H9 (cell line): ENCODE data around the gene CCNJL. TPM values are rescaled to one million over a fixed set of nuclear protein-coding genes. Genes with fewer than 3 reads are reported as not detected.

ENCODE experiments used
- DNase-seq: peaks from one replicate; pipeline ENCODE4 v3.0.0-alpha.2; 2017
- H2AFZ ChIP-seq: one replicate; pipeline ENCODE4 v1.6.1; 2013; ENCODE audit warnings: mild to moderate bottlenecking, low read length, control low read depth, moderate library complexity
- H2AK5ac ChIP-seq: 2 replicates; pipeline ENCODE4 v1.6.1; 2013; ENCODE audit warnings: low read length, control low read depth, mixed read lengths; ENCODE audit not compliant: insufficient read length
- H2BK120ac ChIP-seq: one replicate; pipeline ENCODE4 v1.6.1; 2013; ENCODE audit warnings: low read depth, mild to moderate bottlenecking, low read length, control low read depth, inconsistent platforms; ENCODE audit not compliant: poor library complexity, severe bottlenecking
- H2BK12ac ChIP-seq: 2 replicates; pipeline ENCODE4 v1.6.1; 2013; ENCODE audit warnings: low read length, control low read depth, mixed read lengths, low read depth; ENCODE audit not compliant: insufficient read length
- H2BK15ac ChIP-seq: 2 replicates; pipeline ENCODE4 v1.6.1; 2013; ENCODE audit warnings: low read depth, low read length, control low read depth
- H2BK20ac ChIP-seq: one replicate; pipeline ENCODE4 v1.6.1; 2013; ENCODE audit warnings: low read depth, mild to moderate bottlenecking, low read length, control low read depth, inconsistent platforms; ENCODE audit not compliant: poor library complexity, severe bottlenecking
- H2BK5ac ChIP-seq: 2 replicates; pipeline ENCODE4 v1.6.1; 2013; ENCODE audit warnings: low read length, control low read depth, mixed read lengths; ENCODE audit not compliant: insufficient read length
- H3K14ac ChIP-seq: 2 replicates; pipeline ENCODE4 v1.6.1; 2013; ENCODE audit warnings: low read length, control low read depth; ENCODE audit not compliant: insufficient read depth
- H3K18ac ChIP-seq: 2 replicates; pipeline ENCODE4 v1.6.1; 2013; ENCODE audit warnings: low read depth, mild to moderate bottlenecking, mixed read lengths, low read length, control low read depth; ENCODE audit not compliant: insufficient read length
- H3K23ac ChIP-seq: 2 replicates; pipeline ENCODE4 v1.6.1; 2013; ENCODE audit warnings: low read length, control low read depth, mixed read lengths, low read depth; ENCODE audit not compliant: insufficient read length
- H3K23me2 ChIP-seq: 2 replicates; pipeline ENCODE4 v1.6.1; 2013; ENCODE audit warnings: low read depth, mild to moderate bottlenecking, mixed read lengths, low read length, control low read depth; ENCODE audit not compliant: insufficient read length, poor library complexity, severe bottlenecking
- H3K27ac ChIP-seq: 2 replicates; pipeline ENCODE4 v1.5.1; 2013; ENCODE audit warnings: low read length, control low read depth, mixed read lengths, low read depth; ENCODE audit not compliant: insufficient read length
- H3K27me3 ChIP-seq: 2 replicates; pipeline ENCODE4 v1.6.1; 2013; ENCODE audit warnings: low read length, control low read depth, inconsistent platforms; ENCODE audit not compliant: insufficient read depth
- H3K4ac ChIP-seq: 2 replicates; pipeline ENCODE4 v1.6.1; 2013; ENCODE audit warnings: low read depth, mild to moderate bottlenecking, control low read depth, inconsistent platforms, low read length, moderate library complexity
- H3K4me1 ChIP-seq: 2 replicates; pipeline ENCODE4 v1.6.1; 2013; ENCODE audit warnings: low read length, control low read depth, inconsistent platforms; ENCODE audit not compliant: insufficient read depth
- H3K4me2 ChIP-seq: 2 replicates; pipeline ENCODE4 v1.6.1; 2013; ENCODE audit warnings: low read length, control low read depth, mixed read lengths; ENCODE audit not compliant: insufficient read length, insufficient read depth
- H3K56ac ChIP-seq: 2 replicates; pipeline ENCODE4 v1.6.1; 2013; ENCODE audit warnings: low read depth, mild to moderate bottlenecking, mixed read lengths, low read length, control low read depth; ENCODE audit not compliant: insufficient read length
- H3K79me1 ChIP-seq: 2 replicates; pipeline ENCODE4 v1.6.1; 2013; ENCODE audit warnings: low read depth, mild to moderate bottlenecking, moderate library complexity, low read length, control low read depth, inconsistent platforms; ENCODE audit not compliant: insufficient read depth, poor library complexity, severe bottlenecking
- H3K79me2 ChIP-seq: 2 replicates; pipeline ENCODE4 v1.6.1; 2013; ENCODE audit warnings: low read length, control low read depth, inconsistent platforms; ENCODE audit not compliant: insufficient read depth
- H3K9ac ChIP-seq: 2 replicates; pipeline ENCODE4 v1.6.1; 2013; ENCODE audit warnings: low read length, control low read depth, mixed read lengths; ENCODE audit not compliant: insufficient read length; ENCODE audit errors: extremely low read depth
- H3K9me3 ChIP-seq: one replicate; pipeline ENCODE4 v1.6.1; 2013; ENCODE audit warnings: low read depth, low read length, inconsistent platforms; ENCODE audit not compliant: control insufficient read depth
- H3T11ph ChIP-seq: one replicate; pipeline ENCODE4 v1.6.1; 2013; ENCODE audit warnings: mild to moderate bottlenecking, low read length, control low read depth, inconsistent platforms
- H4K20me1 ChIP-seq: one replicate; pipeline ENCODE4 v1.6.1; 2013; ENCODE audit not compliant: control insufficient read depth, insufficient read length, insufficient read depth
- H4K5ac ChIP-seq: 2 replicates; pipeline ENCODE4 v1.6.1; 2013; ENCODE audit warnings: low read depth, mild to moderate bottlenecking, mixed read lengths, low read length, control low read depth; ENCODE audit not compliant: insufficient read length
- H4K8ac ChIP-seq: replicated peaks from 2 replicates; pipeline ENCODE4 v1.6.1; 2013; ENCODE audit warnings: low read length, control low read depth, mixed read lengths, low read depth; ENCODE audit not compliant: insufficient read length
- H4K91ac ChIP-seq: 2 replicates; pipeline ENCODE4 v1.6.1; 2013; ENCODE audit warnings: low read depth, mild to moderate bottlenecking, moderate library complexity, mixed read lengths, low read length, control low read depth; ENCODE audit not compliant: insufficient read length
- H3K27ac Mint-ChIP-seq, 3 experiments: 2 replicates in 2 of 3; 3 replicates in 1 of 3; pipeline ENCODE4 v1.8.0; 2020 to 2021; ENCODE audit warnings: mixed read lengths in 3 of 3, mild to moderate bottlenecking in 1 of 3, moderate library complexity in 1 of 3
- H3K27me3 Mint-ChIP-seq: 2 replicates; pipeline ENCODE4 v1.8.0; 2021; ENCODE audit warnings: low read depth, mild to moderate bottlenecking, moderate library complexity, mixed read lengths
- H3K36me3 Mint-ChIP-seq, 3 experiments: 2 replicates in 2 of 3; 3 replicates in 1 of 3; pipeline ENCODE4 v1.8.0; 2020 to 2021; ENCODE audit warnings: low read depth in 3 of 3, mixed read lengths in 3 of 3; ENCODE audit not compliant: insufficient read depth in 1 of 3
- H3K4me1 Mint-ChIP-seq, 2 experiments: 2 replicates each; pipeline ENCODE4 v1.8.0; 2020; ENCODE audit warnings: mixed read lengths in 2 of 2
- H3K4me3 Mint-ChIP-seq, 2 experiments: 2 replicates in 1 of 2; 3 replicates in 1 of 2; pipeline ENCODE4 v1.8.0; 2020 to 2021; ENCODE audit warnings: mild to moderate bottlenecking in 2 of 2, mixed read lengths in 2 of 2, moderate library complexity in 1 of 2
- H3K9me3 Mint-ChIP-seq, 2 experiments: 2 replicates in 1 of 2; 3 replicates in 1 of 2; pipeline ENCODE4 v1.8.0; 2020; ENCODE audit warnings: mild to moderate bottlenecking in 2 of 2, mixed read lengths in 2 of 2, moderate library complexity in 1 of 2
- CTCF ChIP-seq: fragments of 200-600 bp; sonication (generic); conservative IDR thresholded peaks from 3 replicates; pipeline ENCODE4 v1.8.0; 2021; ENCODE audit warnings: antibody characterized with exemption, mild to moderate bottlenecking
- WGBS: extraction: QIAGEN DNeasy Blood & Tissue Kit; methylation state at CpG from one replicate; pipeline ENCODE4 v1.1.7; 2013; ENCODE audit warnings: missing lambda C conversion rate, low lambda C conversion rate, mixed read lengths; ENCODE audit not compliant: insufficient read length; ENCODE audit errors: extremely low coverage; 5-methylcytosine and 5-hydroxymethylcytosine counted together
- total RNA-seq: library from RNA; stranded (reverse); gene quantifications from 2 replicates; pipeline ENCODE4 v1.2.1, GENCODE V29; 2021

Gene CCNJL
- total RNA-seq, 1 experiment from 2014 or later, result 26.9 TPM

- H4K5ac ChIP-seq, result no peak overlapping the region
- no peaks in the 10 kb centered on the region for H3K27me3 ChIP-seq
- H4K8ac ChIP-seq, result no peak overlapping the region
- H3K9me3 ChIP-seq, result no peaks in the 10 kb centered on the region
- H2AK5ac ChIP-seq, result no peak overlapping the region
- TF ChIP-seq CTCF, result no peak
- no peak for DNase-seq
- H3K27ac Mint-ChIP-seq, result no peak overlapping the region
- no peaks in the 10 kb centered on the region for H3K79me2 ChIP-seq
- no peak overlapping the region for H2BK120ac ChIP-seq
- no peaks in the 10 kb centered on the region for H3K36me3 Mint-ChIP-seq
- no peak overlapping the region for H3K56ac ChIP-seq
- H3K79me1 ChIP-seq, result no peaks in the 10 kb centered on the region
- no peak overlapping the region for H2BK20ac ChIP-seq
- H3K9me3 Mint-ChIP-seq, result no peaks in the 10 kb centered on the region
- no peak overlapping the region for H3K9ac ChIP-seq
- no peaks in the 10 kb centered on the region for H3K4me1 Mint-ChIP-seq
- H3K4ac ChIP-seq, result no peak overlapping the region
- no peak overlapping the region for H3K4me3 Mint-ChIP-seq
- no peak overlapping the region for H2BK5ac ChIP-seq
- no peak overlapping the region for H3K27ac ChIP-seq
- no peaks in the 10 kb centered on the region for H3K4me1 ChIP-seq
- H3K14ac ChIP-seq, result no peak overlapping the region
- H3K18ac ChIP-seq, result no peak overlapping the region
- H2BK15ac ChIP-seq, result no peak overlapping the region
- H3K27me3 Mint-ChIP-seq, result peaks cover 3% of the 10 kb centered on the region; the same call in 1 of the 2 replicates
- no peaks in the 10 kb centered on the region for H3K23me2 ChIP-seq
- no peak overlapping the region for H3T11ph ChIP-seq
- no peak overlapping the region for H3K23ac ChIP-seq
- no peak overlapping the region for H4K91ac ChIP-seq
- H2BK12ac ChIP-seq, result no peak overlapping the region
- H3K4me2 ChIP-seq, result no peak overlapping the region
- no peak overlapping the region for H2AFZ ChIP-seq
- WGBS, result no CpG with 5 or more reads among the region's 9 CpGs
- H4K20me1 ChIP-seq, result no peaks in the 10 kb centered on the region
These were observed 101.8 kb downstream of the CCNJL start for GRCh38 chr5:160210606-160211005.
